Hematopoietic multipotent progenitor cell treated with erythropoietin and hydrocortisone succinate and interleukin-3 and kit ligand, for 6 days (in vitro differentiated cells): ENCODE measurements around the gene PMM1.
"Not testable (repeated sequence)": the region's sequence is repeated elsewhere in the genome, so short reads cannot be mapped to it uniquely, and the experiment has no call there.

Experiments
- DNase-seq: peaks from one replicate; pipeline ENCODE4 v3.0.0-alpha.2; 2015

PMM1 gene

GRCh38 chr22:41589391-41590241 is at the start of gene PMM1:
PMM1 (minus strand) TSS chr22:41589840; CDS start chr22:41589805, 35 bp downstream.
- DNase-seq: peak; percentile 100

- peak; percentile 32 for DNase-seq
Measured at GRCh38 chr22:41638748-41639147, 49.1 kb upstream of the PMM1 start.

GRCh38 chr22:41638124-41638523 is 48.5 kb upstream of the PMM1 start:
- DNase-seq: no peak

- DNase-seq: not testable (repeated sequence)
Measured at GRCh38 chr22:41637623-41638022, 48.0 kb upstream of the PMM1 start.

- DNase-seq: no peak
Measured at GRCh38 chr22:41636467-41636866, 46.8 kb upstream of the PMM1 start.

- DNase-seq: not testable (repeated sequence)
Measured at GRCh38 chr22:41634610-41635009, 45.0 kb upstream of the PMM1 start.

GRCh38 chr22:41631615-41632014 is 42.0 kb upstream of the PMM1 start:
- not testable (repeated sequence) for DNase-seq

- DNase-seq: not testable (repeated sequence)
Measured at GRCh38 chr22:41631115-41631514, 41.5 kb upstream of the PMM1 start.

GRCh38 chr22:41625577-41625976 is 35.9 kb upstream of the PMM1 start:
- no peak for DNase-seq

- no peak for DNase-seq
Measured at GRCh38 chr22:41621911-41622179, 32.2 kb upstream of the PMM1 start.

GRCh38 chr22:41621099-41621910 is 31.7 kb upstream of the PMM1 start, which contains the start of gene XRCC6:
XRCC6 (plus strand) TSS chr22:41621295; CDS start chr22:41622005, 710 bp downstream.
- DNase-seq: peak; percentile 100

- peak; percentile 42 for DNase-seq
Measured at GRCh38 chr22:41620589-41621098, 31.0 kb upstream of the PMM1 start, which contains the start of gene DESI1. DESI1 (minus strand) TSS chr22:41621043; CDS start chr22:41620839, 204 bp downstream.

GRCh38 chr22:41619979-41620588 is 30.4 kb upstream of the PMM1 start:
- DNase-seq: peak; percentile 62

- DNase-seq: no peak
Measured at GRCh38 chr22:41613456-41613855, 23.8 kb upstream of the PMM1 start.

- no peak for DNase-seq
Measured at GRCh38 chr22:41612603-41613306, 23.1 kb upstream of the PMM1 start.

- no peak for DNase-seq
Measured at GRCh38 chr22:41608386-41608785, 18.7 kb upstream of the PMM1 start.

- peak; percentile 97 for DNase-seq
Measured at GRCh38 chr22:41603873-41604332, 14.3 kb upstream of the PMM1 start.

GRCh38 chr22:41600976-41601375 is 11.3 kb upstream of the PMM1 start:
- DNase-seq: no peak

- peak; percentile 7 for DNase-seq
Measured at GRCh38 chr22:41598891-41599635, 9.4 kb upstream of the PMM1 start.

- no peak for DNase-seq
Measured at GRCh38 chr22:41598081-41598480, 8.4 kb upstream of the PMM1 start.

- peak; percentile 36 for DNase-seq
Measured at GRCh38 chr22:41597635-41597953, 8.0 kb upstream of the PMM1 start.
